Activated CD8-positive, alpha-beta memory T cell treated with anti-CD3 and anti-CD28 coated beads for 24 hours (primary cell): ENCODE data around the gene ADCY10.

ENCODE experiments used
- DNase-seq: peaks from one replicate; pipeline ENCODE4 v3.0.0-alpha.2; 2020

Gene ADCY10

GRCh38 chr1:167805041-167805556, 108.8 kb downstream of the ADCY10 start:
- DNase-seq: no peak

GRCh38 chr1:167803358-167804207, 110.4 kb downstream of the ADCY10 start:
- peak; percentile 93 for DNase-seq

- no peak for DNase-seq
These were observed 111.7 kb downstream of the ADCY10 start for GRCh38 chr1:167802235-167802634.

- no peak for DNase-seq
These were observed 113.7 kb downstream of the ADCY10 start for GRCh38 chr1:167800251-167800650.

- DNase-seq: no peak
These were observed 114.2 kb downstream of the ADCY10 start for GRCh38 chr1:167799747-167800146.

GRCh38 chr1:167798952-167799351, 115.0 kb downstream of the ADCY10 start:
- DNase-seq: no peak

GRCh38 chr1:167797015-167797414, 116.9 kb downstream of the ADCY10 start:
- no peak for DNase-seq

- DNase-seq: no peak
These were observed 117.9 kb downstream of the ADCY10 start for GRCh38 chr1:167795810-167796740.

GRCh38 chr1:167794043-167794442, 119.9 kb downstream of the ADCY10 start:
- no peak for DNase-seq

GRCh38 chr1:167792188-167792565, 121.8 kb downstream of the ADCY10 start:
- DNase-seq: no peak

GRCh38 chr1:167791281-167792187, 122.4 kb downstream of the ADCY10 start:
- no peak for DNase-seq

- no peak for DNase-seq
These were observed 123.8 kb downstream of the ADCY10 start for GRCh38 chr1:167790117-167790516.

- DNase-seq: no peak
These were observed 124.4 kb downstream of the ADCY10 start for GRCh38 chr1:167789501-167789900.

GRCh38 chr1:167786502-167786901, 127.4 kb downstream of the ADCY10 start:
- DNase-seq: no peak

- DNase-seq: no peak
These were observed 128.9 kb downstream of the ADCY10 start for GRCh38 chr1:167784876-167785550.

- no peak for DNase-seq
These were observed 131.0 kb downstream of the ADCY10 start for GRCh38 chr1:167782946-167783345.

- no peak for DNase-seq
These were observed 132.4 kb downstream of the ADCY10 start for GRCh38 chr1:167781558-167781957.

GRCh38 chr1:167777269-167777650, 136.7 kb downstream of the ADCY10 start:
- DNase-seq: no peak

GRCh38 chr1:167776616-167777268, 137.2 kb downstream of the ADCY10 start:
- DNase-seq: no peak

- no peak for DNase-seq
These were observed 137.8 kb downstream of the ADCY10 start for GRCh38 chr1:167776151-167776550.

- no peak for DNase-seq
These were observed 138.8 kb downstream of the ADCY10 start for GRCh38 chr1:167775178-167775577.
